Astrocyte of the spinal cord (primary cell): Measurements from ENCODE around the gene YY1.
A peak's percentile ranks its signal among the peaks of the same experiment; 100 is the strongest.

Experiments used
- DNase-seq: peaks from one replicate; pipeline ENCODE4 v3.0.0; 2011; ENCODE audit warnings: low read depth, low spot score
- H3K4me3 ChIP-seq: 2 replicates; pipeline ENCODE4 v1.5.1; 2011; ENCODE audit warnings: low read depth, mild to moderate bottlenecking, low read length, moderate library complexity
- CTCF ChIP-seq: IDR thresholded peaks from 2 replicates; pipeline ENCODE4 v1.5.1; 2012; ENCODE audit warnings: low read depth, mild to moderate bottlenecking, low read length, inconsistent platforms
- in situ Hi-C: cut with HindIII; loops from 2 replicates; pipeline ENCODE4 v1.10.0; 2017; ENCODE audit warnings: low sequenced_read_pairs

The YY1 gene

GRCh38 chr14:100263141-100263540 lies 24.2 kb downstream of the YY1 start:
- DNase-seq, result no peak
- no peak for TF ChIP-seq CTCF
- H3K4me3 ChIP-seq, result no peak overlapping the region
- in situ Hi-C loops, result no loop called here

GRCh38 chr14:100267990-100268389 lies 29.0 kb downstream of the YY1 start:
- TF ChIP-seq CTCF, result no peak
- in situ Hi-C loops, result no loop called here
- no peak for DNase-seq
- no peak overlapping the region for H3K4me3 ChIP-seq

GRCh38 chr14:100268591-100269207 lies 29.8 kb downstream of the YY1 start:
- no peak for TF ChIP-seq CTCF
- DNase-seq, result no peak
- in situ Hi-C loops, result no loop called here
- no peak overlapping the region for H3K4me3 ChIP-seq

GRCh38 chr14:100271247-100271939 lies 32.4 kb downstream of the YY1 start:
- in situ Hi-C loops, result no loop called here
- DNase-seq, result peak; percentile 19
- peak; percentile 35 for TF ChIP-seq CTCF

GRCh38 chr14:100274250-100274649 lies 35.3 kb downstream of the YY1 start:
- no peak for TF ChIP-seq CTCF
- no peak for DNase-seq
- no peak overlapping the region for H3K4me3 ChIP-seq
- in situ Hi-C loops, result no loop called here

More at GRCh38 chr14:100271247-100271939, 32.4 kb downstream of the YY1 start:
- no peak overlapping the region for H3K4me3 ChIP-seq

GRCh38 chr14:100275214-100275613 lies 36.3 kb downstream of the YY1 start:
- no peak overlapping the region for H3K4me3 ChIP-seq
- in situ Hi-C loops, result no loop called here
- no peak for DNase-seq
- TF ChIP-seq CTCF, result no peak
